GM23248 (cell line): ENCODE data around the gene RITA1. TPM values are rescaled to one million over a fixed set of nuclear protein-coding genes. Genes with fewer than 3 reads are reported as not detected.

ENCODE experiments used
- DNase-seq: peaks from one replicate; pipeline ENCODE4 v3.0.0-alpha.2; 2015
- H2AFZ ChIP-seq: fragments of 200-600 bp; sonication (generic); 2 replicates; pipeline ENCODE4 v1.6.1; 2016; ENCODE audit warnings: antibody characterized with exemption
- H3F3A ChIP-seq: fragments of 200-600 bp; sonication (generic); 2 replicates; pipeline ENCODE4 v1.6.1; 2016; ENCODE audit warnings: mild to moderate bottlenecking, antibody characterized with exemption, mixed run types; ENCODE audit not compliant: insufficient read depth
- H3K27ac ChIP-seq: fragments of 200-600 bp; sonication (generic); 2 replicates; pipeline ENCODE4 v1.5.1; 2016; ENCODE audit warnings: mild to moderate bottlenecking
- H3K27me3 ChIP-seq: fragments of 200-600 bp; sonication (generic); replicated peaks from 2 replicates; pipeline ENCODE4 v1.6.1; 2016; ENCODE audit warnings: mild to moderate bottlenecking; ENCODE audit not compliant: insufficient read depth
- H3K36me3 ChIP-seq: fragments of 200-600 bp; sonication (generic); 2 replicates; pipeline ENCODE4 v1.6.1; 2016; ENCODE audit warnings: low read depth, mild to moderate bottlenecking
- H3K4me1 ChIP-seq: fragments of 200-600 bp; sonication (generic); 2 replicates; pipeline ENCODE4 v1.6.1; 2016; ENCODE audit warnings: mild to moderate bottlenecking; ENCODE audit not compliant: insufficient read depth
- H3K4me2 ChIP-seq: fragments of 200-600 bp; sonication (generic); one replicate; pipeline ENCODE4 v1.6.1; 2016; ENCODE audit warnings: mild to moderate bottlenecking; ENCODE audit not compliant: unreplicated experiment
- H3K4me3 ChIP-seq: fragments of 200-600 bp; sonication (generic); 2 replicates; pipeline ENCODE4 v1.5.1; 2016; ENCODE audit warnings: mild to moderate bottlenecking
- H3K79me2 ChIP-seq: fragments of 200-600 bp; sonication (generic); 2 replicates; pipeline ENCODE4 v1.6.1; 2016; ENCODE audit warnings: mild to moderate bottlenecking; ENCODE audit not compliant: insufficient read depth
- H3K9ac ChIP-seq: fragments of 200-600 bp; sonication (generic); 2 replicates; pipeline ENCODE4 v1.6.1; 2016; ENCODE audit warnings: mild to moderate bottlenecking
- H3K9me2 ChIP-seq: fragments of 200-600 bp; sonication (generic); 2 replicates; pipeline ENCODE4 v1.6.1; 2016; ENCODE audit warnings: mixed run types, mild to moderate bottlenecking, moderate library complexity; ENCODE audit not compliant: insufficient read depth
- H3K9me3 ChIP-seq: fragments of 200-600 bp; sonication (generic); one replicate; pipeline ENCODE4 v1.6.1; 2017; ENCODE audit warnings: low read depth
- H4K20me1 ChIP-seq: fragments of 200-600 bp; sonication (generic); 2 replicates; pipeline ENCODE4 v1.6.0; 2016; ENCODE audit not compliant: insufficient read depth
- EZH2 ChIP-seq: fragments of 200-600 bp; sonication (generic); IDR thresholded peaks from 2 replicates; pipeline ENCODE4 v1.6.1; 2018; ENCODE audit warnings: antibody characterized with exemption, mild to moderate bottlenecking; ENCODE audit not compliant: insufficient read depth, poor library complexity, severe bottlenecking
- EZH2phosphoT487 ChIP-seq: fragments of 200-600 bp; sonication (generic); IDR thresholded peaks from 2 replicates; pipeline ENCODE4 v1.6.1; 2018; ENCODE audit warnings: antibody characterized with exemption, moderate library complexity, mild to moderate bottlenecking, low read depth; ENCODE audit not compliant: insufficient read depth
- WGBS, 2 experiments: methylation state at CpG; one replicate each; pipeline ENCODE4 v1.1.6; 2015 to 2017; ENCODE audit warnings: low lambda C conversion rate in 2 of 2, low coverage in 1 of 2; ENCODE audit errors: missing lambda C conversion rate in 2 of 2; 5-methylcytosine and 5-hydroxymethylcytosine counted together
- in situ Hi-C: fragments of 300-500 bp; cut with MboI; formaldehyde crosslinking; loops from 2 replicates; pipeline ENCODE4 v1.15.0; 2020
- polyA plus RNA-seq: library from polyadenylated mRNA; unstranded; fragments of >200 nt; fragmentation: Nextera tagmentation; extraction: Ambion mirVana; gene quantifications from 2 replicates; pipeline ENCODE4 v1.2.1, GENCODE V29; 2016
- total RNA-seq: library from RNA; depleted of rRNA; stranded (reverse); fragments of >200 nt; shearing (Covaris generic); gene quantifications from 2 replicates; pipeline ENCODE4 v1.2.3, GENCODE V29; 2014

The RITA1 gene
- total and polyA plus RNA-seq, 2 experiments from 2014 or later, result 15.6 to 19.2 TPM

GRCh38 chr12:113207613-113208040, 22.1 kb downstream of the RITA1 start:
- H2AFZ ChIP-seq, result no peak overlapping the region

DNA sequence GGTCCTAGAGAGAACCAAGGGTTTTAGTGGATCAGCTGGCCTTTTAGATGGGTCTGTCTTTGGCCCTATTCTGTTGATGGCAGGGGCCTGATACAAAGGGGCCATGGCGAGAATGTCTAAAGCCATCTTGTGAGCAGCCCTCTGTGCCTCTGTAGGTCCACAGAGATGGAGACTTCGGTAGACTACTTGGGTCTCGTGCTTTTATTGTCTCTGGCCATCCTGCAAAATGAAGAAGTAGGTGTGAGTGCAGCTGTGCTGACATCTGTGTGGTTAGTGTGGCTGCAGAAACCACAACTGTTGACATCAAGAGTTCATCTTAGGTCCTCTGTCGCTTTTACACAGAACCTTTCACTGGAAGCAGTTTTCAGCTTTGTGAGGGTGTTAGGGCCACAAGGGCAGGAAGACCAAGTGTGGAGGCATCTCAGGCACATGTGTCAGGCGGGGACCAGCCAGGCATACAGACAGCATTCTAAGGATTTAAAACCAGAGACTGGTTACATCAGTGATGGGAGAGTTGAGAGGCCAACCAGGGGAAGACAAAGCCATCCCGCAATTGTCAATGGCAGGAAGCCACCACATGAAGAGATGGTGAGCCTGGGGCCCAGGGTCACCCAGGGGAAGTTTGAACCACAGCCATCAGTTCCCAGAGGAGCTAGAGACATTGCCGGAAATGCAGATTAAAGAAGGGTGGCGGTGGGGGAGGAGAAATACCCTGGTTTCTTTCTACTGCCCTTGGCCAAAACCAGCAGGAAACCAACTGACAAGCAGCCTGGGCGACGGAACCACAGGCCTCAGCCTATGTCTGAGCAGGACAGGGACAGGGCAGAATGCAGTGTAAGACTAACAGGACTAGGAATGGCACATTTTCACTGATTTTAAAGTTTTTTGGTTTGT, 22.8 kb downstream of the RITA1 start:
- Histone ChIP-seq H3K9me2 (no peaks in the 10 kb centered on the region), H3K9me3 (no peaks in the 10 kb centered on the region), H3F3A (peaks cover 4% of the 10 kb centered on the region; the same call in 1 of the 2 replicates), H3K27me3 (no peaks in the 10 kb centered on the region), H3K4me3 (no peak overlapping the region), H3K27ac (no peak overlapping the region), H3K9ac (no peak overlapping the region), H3K36me3 (no peaks in the 10 kb centered on the region), H3K4me2 (no peak overlapping the region), H2AFZ (no peak overlapping the region), H4K20me1 (no peaks in the 10 kb centered on the region), H3K4me1 (peaks cover 6% of the 10 kb centered on the region; the same call in 1 of the 2 replicates), H3K79me2 (no peaks in the 10 kb centered on the region)
- DNase-seq, result peak; percentile 30
- in situ Hi-C loops, result no loop called here
- TF ChIP-seq EZH2 (no peak), EZH2phosphoT487 (0 out of 2 replicates have a peak, but pooled peaks have one; percentile 33)
- WGBS, 2 experiments, result 79 to 84% methylated on average over 10 of the region's 10 CpGs

More at GRCh38 chr12:113207613-113208040, 22.1 kb downstream of the RITA1 start:
- H3F3A ChIP-seq, result no peaks in the 10 kb centered on the region
- no peaks in the 10 kb centered on the region for H3K27me3 ChIP-seq
- in situ Hi-C loops, result no loop called here
- no peaks in the 10 kb centered on the region for H3K9me3 ChIP-seq
- no peak overlapping the region for H3K27ac ChIP-seq
- H3K9me2 ChIP-seq, result no peaks in the 10 kb centered on the region
- H3K4me1 ChIP-seq, result peaks cover 6% of the 10 kb centered on the region; the same call in 1 of the 2 replicates
- no peak for DNase-seq
- whole genome bisulfite sequencing, 2 experiments, result 75 to 84% methylated on average over 6 of the region's 6 CpGs
- no peak overlapping the region for H3K4me3 ChIP-seq
- H3K9ac ChIP-seq, result no peak overlapping the region
- H3K4me2 ChIP-seq, result no peak overlapping the region
- H4K20me1 ChIP-seq, result no peaks in the 10 kb centered on the region
- no peaks in the 10 kb centered on the region for H3K36me3 ChIP-seq
- H3K79me2 ChIP-seq, result no peaks in the 10 kb centered on the region
- TF ChIP-seq EZH2, result no peak
- TF ChIP-seq EZH2phosphoT487, result no peak

DNA sequence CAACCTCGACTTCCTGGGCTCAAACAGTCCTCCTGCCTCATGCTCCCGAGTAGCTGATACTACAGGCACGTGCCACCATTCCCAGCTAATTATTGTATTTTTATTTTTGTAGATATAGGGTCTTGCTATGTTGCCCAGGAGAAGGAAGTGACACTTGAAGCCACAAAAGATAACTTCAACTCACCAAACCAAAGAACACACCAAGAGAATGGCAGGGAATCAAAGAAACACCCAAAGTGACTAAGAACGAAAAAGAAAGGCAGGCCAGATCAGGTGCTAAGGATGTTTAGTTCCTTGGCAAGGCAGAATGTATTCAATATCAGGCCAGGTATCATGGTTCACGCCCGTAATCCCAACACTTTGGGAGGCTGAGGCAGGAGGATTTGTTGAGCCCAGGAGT, 25.6 kb downstream of the RITA1 start:
- no peak overlapping the region for H3K27ac ChIP-seq
- peaks cover 30% of the 10 kb centered on the region for H3F3A ChIP-seq
- in situ Hi-C loops, result no loop called here
- no peaks in the 10 kb centered on the region for H3K27me3 ChIP-seq
- TF ChIP-seq EZH2phosphoT487 (no peak), EZH2 (no peak)
- H3K9ac ChIP-seq, result no peak overlapping the region
- H3K36me3 ChIP-seq, result no peaks in the 10 kb centered on the region
- H3K4me2 ChIP-seq, result no peak overlapping the region
- H2AFZ ChIP-seq, result no peak overlapping the region
- H4K20me1 ChIP-seq, result no peaks in the 10 kb centered on the region
- no peaks in the 10 kb centered on the region for H3K9me3 ChIP-seq
- peaks cover 30% of the 10 kb centered on the region for H3K4me1 ChIP-seq
- H3K4me3 ChIP-seq, result no peak overlapping the region
- DNase-seq, result no peak
- whole genome bisulfite sequencing, 2 experiments, result 94 to 97% methylated on average over 6 of the region's 6 CpGs
- H3K9me2 ChIP-seq, result no peaks in the 10 kb centered on the region
- H3K79me2 ChIP-seq, result no peaks in the 10 kb centered on the region

DNA sequence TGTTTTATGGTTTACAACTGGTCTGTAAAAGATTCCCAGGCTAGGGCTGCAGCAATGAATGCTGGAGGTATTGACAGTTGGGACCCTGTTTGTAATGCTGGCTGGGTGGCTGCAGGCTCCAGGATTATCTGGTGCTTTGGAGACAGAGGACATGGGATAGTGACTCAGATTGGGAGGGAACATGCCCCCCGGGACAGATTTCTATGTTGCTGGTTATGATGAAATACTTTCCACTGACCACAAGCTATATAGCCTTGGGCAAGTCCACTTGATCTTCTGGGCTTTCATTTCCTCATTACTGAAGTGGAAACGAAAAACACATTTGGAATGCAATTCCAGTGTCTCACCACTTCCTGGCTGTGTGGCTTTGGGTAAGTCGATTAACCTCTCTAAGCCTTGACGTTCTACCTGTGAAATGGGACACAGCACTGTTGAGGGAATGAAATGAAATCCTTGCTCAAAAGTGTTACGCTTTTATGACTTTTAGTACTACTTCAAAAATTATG, 29.4 kb downstream of the RITA1 start:
- peak overlapping the region; percentile 94 for H3K27ac ChIP-seq
- H3K27me3 ChIP-seq, result no peaks in the 10 kb centered on the region
- in situ Hi-C loops, result no loop called here
- peak overlapping the region; percentile 68 for H3K9ac ChIP-seq
- peak; percentile 99 for DNase-seq
- peaks cover 45% of the 10 kb centered on the region for H3F3A ChIP-seq
- H3K9me2 ChIP-seq, result no peaks in the 10 kb centered on the region
- no peaks in the 10 kb centered on the region for H3K9me3 ChIP-seq
- TF ChIP-seq EZH2phosphoT487 (peak; percentile 97), EZH2 (no peak)
- H3K4me3 ChIP-seq, result peak overlapping the region; percentile 33; the same call in 1 of the 2 replicates
- peaks cover 38% of the 10 kb centered on the region for H3K4me1 ChIP-seq
- no peaks in the 10 kb centered on the region for H3K36me3 ChIP-seq
- no peaks in the 10 kb centered on the region for H3K79me2 ChIP-seq
- no peak overlapping the region for H2AFZ ChIP-seq
- peak overlapping the region; percentile 33 for H3K4me2 ChIP-seq
- no peaks in the 10 kb centered on the region for H4K20me1 ChIP-seq
- WGBS, 2 experiments, result 18 to 19% methylated on average over 5 of the region's 5 CpGs
